ENCODE results near the gene MAGI2.
"Not testable (repeated sequence)": the region's sequence is repeated elsewhere in the genome, so short reads cannot be mapped to it uniquely, and the experiment has no call there.

Gene MAGI2

GRCh38 chr7:78260826-78261225, 1192.6 kb downstream of the MAGI2 start:
- no peak for DNase-seq

DNA sequence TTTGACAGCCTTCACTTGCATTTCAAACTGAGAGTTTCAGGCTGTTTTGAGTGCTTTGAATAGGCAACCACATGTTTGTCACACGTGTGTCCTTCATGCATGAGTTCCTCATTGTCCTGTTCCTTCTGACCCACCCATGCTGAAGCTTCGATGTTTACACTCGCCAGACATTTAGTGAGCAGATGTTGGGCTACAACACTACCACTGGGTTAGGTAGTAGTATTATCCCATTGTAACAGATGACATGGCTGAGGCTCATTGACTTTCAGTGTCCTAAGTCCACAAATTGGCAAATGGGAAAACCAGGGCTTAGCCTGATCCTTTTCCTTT, 1198.8 kb downstream of the MAGI2 start:
- DNase-seq, result no peak

GRCh38 chr7:78253850-78254725, 1199.4 kb downstream of the MAGI2 start:
- DNase-seq, result no peak

DNA sequence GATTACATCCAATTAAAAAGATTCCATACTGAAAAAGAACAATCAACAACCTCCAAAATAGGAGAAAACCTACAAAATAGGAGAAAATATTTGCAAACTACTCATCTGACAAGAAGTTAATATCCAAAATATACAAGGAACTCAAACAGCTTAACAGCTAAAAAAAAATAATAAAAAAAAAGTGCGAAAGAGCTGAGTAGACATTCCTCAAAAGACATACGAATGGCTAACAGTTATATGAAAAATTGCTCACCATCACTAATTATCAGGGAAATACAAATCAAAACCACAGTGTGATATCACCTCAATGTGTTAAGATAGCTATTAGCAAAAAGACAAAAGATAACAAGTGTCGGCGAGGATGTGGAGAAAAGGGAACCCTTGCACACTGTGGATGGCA, 1204.6 kb downstream of the MAGI2 start:
- DNase-seq, result no peak

DNA sequence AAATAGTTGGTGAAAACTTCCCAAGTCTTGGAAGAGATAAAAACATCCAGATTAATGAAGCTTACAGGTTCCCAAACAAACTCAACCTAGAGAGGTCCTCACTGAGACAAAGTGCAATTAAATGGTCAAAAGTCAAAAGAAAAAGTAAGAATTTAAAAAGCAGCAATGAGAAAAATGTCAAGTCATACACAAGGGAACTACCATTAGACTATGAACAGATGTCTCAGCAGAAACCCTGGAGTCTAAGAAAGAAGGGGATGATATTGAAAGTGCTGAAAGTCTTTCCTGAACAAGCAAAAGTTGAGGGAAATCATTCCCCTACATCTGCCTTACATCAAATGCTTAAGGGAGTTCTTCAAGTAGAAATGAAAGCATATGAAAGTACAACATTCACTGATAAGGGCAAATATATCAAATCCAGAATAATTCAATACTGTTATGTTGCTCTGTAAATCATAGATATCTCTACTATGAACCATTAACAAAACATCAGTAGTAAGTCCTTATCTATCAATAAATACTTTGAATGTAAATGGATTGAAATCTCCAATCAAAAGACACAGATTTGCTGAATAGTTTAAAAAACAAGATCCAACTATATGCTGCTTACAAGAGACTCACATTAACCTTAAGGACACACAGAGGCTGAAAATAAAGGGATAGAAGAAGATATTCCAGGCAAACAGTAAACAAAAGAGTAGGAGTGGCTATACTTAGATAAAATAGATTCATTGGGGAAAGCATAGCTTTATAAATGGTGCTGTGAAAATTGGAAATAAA, 1205.4 kb downstream of the MAGI2 start:
- DNase-seq, result no peak

DNA sequence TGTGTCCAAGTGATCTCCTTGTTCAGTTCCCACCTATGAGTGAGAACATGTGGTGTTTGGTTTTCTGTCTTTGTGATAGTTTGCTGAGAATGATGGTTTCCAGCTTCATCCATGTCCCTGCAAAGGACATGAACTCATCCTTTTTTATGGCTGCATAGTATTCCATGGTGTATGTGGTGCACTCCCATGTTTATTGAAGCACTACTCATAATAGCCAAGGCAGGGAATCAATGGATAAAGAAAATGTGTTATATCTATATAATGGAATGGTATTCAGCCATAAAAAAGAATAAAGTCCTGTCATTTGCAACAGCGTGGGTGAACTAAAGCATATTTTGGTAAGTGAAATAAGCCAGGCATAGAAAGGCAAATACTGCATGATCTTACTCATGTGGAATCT, 1213.3 kb downstream of the MAGI2 start:
- not testable (repeated sequence) for DNase-seq

DNA sequence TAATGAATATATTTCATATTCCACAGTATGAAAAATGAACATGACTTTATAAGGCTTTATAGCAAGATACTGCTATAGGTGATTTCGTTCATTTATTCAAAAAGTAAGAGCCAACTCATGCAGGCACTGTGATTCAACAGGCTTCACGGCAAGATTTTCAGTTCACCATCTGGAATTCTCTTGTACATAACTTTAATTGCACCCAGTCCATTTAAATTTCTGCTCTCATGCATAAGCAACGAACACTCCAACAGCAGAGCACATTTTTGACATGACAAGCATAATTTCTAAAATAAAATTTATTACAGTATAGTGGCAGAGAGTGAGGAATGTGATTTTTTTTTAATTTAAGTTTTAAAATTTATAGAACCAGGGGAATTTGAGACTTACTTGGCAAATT, 1218.8 kb downstream of the MAGI2 start:
- DNase-seq, result no peak

- DNase-seq, result no peak
Observed at GRCh38 chr7:78232806-78233205, 1220.7 kb downstream of the MAGI2 start.

- peak; percentile 8 for DNase-seq
Observed at GRCh38 chr7:78226059-78226719, 1227.3 kb downstream of the MAGI2 start.

DNA sequence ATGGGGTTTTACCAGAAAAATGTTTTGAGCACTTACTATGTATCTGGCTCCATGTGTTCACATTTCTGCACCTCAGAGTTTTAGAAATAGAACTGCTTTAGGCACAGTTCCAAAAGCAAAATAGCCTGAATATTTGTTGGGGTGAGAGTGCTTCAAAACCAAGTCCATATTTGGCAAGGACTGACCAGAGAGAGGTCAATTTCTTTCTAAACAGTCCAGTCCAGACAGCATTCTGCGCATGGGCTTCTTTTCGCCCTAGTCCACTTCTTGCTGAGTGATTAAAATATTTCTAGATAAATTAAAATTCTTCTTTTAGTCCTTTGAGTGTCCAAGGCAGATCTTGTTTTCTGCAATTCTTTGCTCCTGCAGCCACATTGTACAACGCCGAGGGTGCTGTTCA, 1227.9 kb downstream of the MAGI2 start:
- DNase-seq, result no peak

DNA sequence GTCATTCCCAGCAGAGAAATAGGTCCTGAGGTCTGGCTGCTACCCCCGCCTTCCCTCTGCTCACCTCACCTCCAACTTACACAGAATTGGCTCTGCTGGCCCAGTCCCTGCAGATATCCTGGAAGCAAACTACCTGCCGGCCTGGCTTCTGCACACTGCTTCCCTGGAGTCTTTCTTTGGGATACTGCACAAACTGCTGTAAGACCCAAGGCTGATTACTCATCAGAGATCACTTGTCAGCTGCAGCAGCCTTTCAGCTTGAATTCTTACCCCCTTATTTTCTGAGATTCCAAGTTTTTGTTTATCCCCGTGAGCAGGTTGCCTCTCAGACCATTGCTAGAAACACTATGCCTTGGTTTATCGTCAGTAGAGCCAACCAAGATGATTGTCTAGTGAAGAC, 1228.5 kb downstream of the MAGI2 start:
- DNase-seq, result no peak

DNA sequence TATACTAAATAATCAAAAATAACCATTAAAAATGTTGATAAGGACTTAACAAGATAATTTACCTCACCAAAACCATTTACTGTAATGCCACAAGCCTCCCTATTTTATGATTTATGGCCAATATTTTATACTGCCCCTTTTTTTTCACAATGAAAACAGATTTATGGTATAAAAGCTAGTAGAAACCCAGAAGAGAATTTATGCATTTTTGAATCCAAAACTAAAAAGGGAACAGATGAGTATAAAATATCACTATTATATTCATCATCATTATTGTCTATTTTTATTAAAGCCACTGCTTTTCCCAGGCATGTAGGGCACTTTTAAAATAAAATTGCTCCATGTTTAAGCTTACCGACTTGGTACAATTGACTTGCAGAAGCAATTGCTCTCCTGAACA, 1229.9 kb downstream of the MAGI2 start:
- DNase-seq, result no peak

GRCh38 chr7:78222001-78222751, 1231.3 kb downstream of the MAGI2 start:
- DNase-seq, result no peak

- DNase-seq, result no peak
Observed at GRCh38 chr7:78220754-78221153, 1232.7 kb downstream of the MAGI2 start.

DNA sequence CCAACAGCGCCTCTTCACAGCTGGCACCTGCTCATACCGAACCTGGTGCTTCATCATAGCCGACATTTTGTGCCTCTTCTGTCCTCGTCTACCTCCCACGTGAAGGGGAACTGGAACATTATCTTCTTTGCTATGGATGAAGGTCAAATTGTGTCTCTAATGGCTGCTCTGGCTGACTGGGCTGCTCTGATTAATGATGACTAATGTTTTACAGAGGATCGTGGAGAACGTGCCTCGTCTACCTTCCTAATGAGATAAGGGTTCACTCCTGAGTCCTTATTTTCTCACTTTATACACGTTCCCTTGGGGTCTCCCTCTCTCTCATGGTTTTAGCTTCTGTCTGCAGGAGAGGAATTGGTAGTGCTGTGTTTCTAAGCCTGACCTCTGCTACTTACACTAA, 1234.6 kb downstream of the MAGI2 start:
- no peak for DNase-seq

DNA sequence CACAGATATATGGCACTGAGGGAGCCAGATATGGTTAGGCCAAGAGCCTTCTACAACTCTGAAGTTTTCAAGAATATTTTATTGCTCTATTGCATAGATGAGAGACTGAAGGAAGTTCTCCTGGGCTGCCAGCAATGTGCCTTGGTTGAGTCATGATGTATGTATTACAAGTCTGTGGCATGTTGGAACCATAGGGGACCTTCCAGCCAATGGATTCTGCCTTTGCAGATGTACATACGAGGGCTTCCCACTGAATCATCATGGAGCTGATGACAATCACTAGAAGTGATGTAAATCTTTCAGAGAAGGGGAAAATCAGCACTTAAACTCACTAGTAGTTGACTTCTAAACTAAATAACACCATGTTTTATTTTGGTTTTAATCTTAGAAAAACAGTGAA, 1235.4 kb downstream of the MAGI2 start:
- DNase-seq, result no peak

GRCh38 chr7:78215199-78215598, 1238.3 kb downstream of the MAGI2 start:
- DNase-seq, result no peak

GRCh38 chr7:78213402-78213801, 1240.1 kb downstream of the MAGI2 start:
- no peak for DNase-seq

GRCh38 chr7:78212476-78213060, 1240.9 kb downstream of the MAGI2 start:
- DNase-seq, result no peak

DNA sequence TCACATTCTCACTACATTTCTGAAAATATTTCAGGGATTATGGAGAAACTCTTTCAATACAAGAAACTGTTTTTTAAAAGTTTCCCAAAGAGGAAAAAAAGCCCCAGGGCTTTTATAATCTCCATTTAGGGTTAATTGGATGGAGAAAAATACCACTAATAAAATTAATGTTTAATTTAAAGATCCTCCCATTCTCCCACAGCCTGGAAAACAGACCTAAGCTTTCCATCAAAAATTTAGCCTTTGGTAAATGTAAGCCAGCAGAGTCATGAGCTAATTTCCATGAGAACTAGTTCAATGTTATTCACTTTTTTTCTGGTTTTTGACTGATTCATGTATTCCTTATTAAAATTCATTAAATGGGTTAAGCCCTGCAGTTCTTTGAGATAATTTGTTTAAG, 1246.2 kb downstream of the MAGI2 start:
- no peak for DNase-seq

DNA sequence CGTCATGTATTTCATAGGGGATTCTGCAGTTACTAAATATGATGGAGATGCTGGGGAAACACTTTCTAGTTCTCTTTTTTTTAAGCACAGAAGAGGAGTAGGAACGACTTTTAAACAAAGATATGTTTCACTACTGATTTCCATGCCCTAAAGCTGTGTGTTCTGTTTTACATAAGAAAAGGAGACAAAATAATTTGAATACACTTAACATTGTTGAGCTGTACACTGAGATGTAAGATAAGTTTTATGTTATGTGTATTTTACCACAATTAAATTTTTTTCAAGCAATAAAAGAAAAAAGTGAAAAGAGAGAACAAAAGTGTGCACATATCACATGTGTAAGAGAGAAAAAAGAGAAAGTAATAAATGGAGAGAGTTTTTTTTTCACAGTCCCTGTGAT, 1246.7 kb downstream of the MAGI2 start:
- no peak for DNase-seq

- DNase-seq, result no peak
Observed at GRCh38 chr7:78203042-78203720, 1250.3 kb downstream of the MAGI2 start.

Data from inflammatory macrophage treated with lipopolysaccharide for 4 hours (primary cell).